Measurements from ENCODE around the gene ANO8.
A peak's percentile ranks its signal among the peaks of the same experiment; 100 is the strongest.

Gene ANO8

DNA sequence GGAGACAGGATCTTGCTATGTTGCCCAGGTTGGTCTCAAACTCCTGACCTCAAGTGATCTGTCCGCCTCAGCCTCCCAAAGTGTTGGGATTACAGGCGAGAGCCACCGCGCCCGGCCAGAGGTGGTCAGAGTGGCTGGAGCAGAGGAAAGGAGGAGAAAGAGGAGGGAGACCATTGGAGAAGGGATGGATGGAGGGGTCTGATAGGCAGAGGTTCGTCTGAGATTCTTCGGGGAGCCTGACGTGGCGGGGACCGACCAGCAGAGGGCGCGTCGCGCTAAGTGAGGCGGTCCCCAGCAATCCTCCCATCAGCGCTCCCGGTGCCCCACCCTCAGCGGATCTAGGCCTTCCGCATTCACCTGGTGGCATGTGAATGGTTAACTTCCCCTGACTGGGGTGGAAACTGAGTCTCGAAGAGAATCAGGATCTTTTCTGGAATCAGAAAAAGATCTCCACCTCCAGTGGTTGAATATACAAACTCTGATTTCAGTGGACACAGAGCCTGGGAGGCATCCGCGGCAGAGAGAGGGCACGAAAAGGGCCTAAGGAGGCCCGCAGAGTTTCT is 11.5 kb upstream of the ANO8 start:
- DNase-seq (ENCODE audit: low spot score): no peak

DNA sequence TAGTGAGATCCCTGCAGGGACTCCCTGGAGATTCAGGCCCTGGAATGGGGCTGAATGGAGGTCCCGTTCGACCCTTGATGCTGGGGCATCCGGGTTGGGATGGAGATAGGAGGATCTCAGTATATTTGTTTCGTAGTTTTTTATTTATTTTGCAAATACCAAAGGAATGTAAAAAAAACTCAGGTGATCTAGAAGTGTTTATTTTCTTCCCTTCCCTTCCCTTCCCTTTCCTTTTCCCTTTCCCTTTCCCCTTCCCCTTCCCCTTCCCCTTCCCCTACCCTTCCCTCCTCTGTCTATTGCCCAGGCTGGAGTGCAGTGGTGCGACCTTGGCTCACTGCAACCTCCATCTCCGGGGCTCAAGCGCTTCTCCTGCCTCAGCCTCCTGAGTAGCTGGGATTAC is 7.2 kb upstream of the ANO8 start:
- DNase-seq (ENCODE audit: low spot score): no peak

GRCh38 chr19:17341386-17341785 is 6.7 kb upstream of the ANO8 start:
- DNase-seq (ENCODE audit: low spot score): no peak

GRCh38 chr19:17340871-17341357 is 6.3 kb upstream of the ANO8 start:
- DNase-seq (ENCODE audit: low spot score): no peak

- DNase-seq (ENCODE audit: low spot score): no peak
Measured at GRCh38 chr19:17340302-17340870, 5.7 kb upstream of the ANO8 start.

- DNase-seq (ENCODE audit: low spot score): no peak
Measured at GRCh38 chr19:17339088-17339741, 4.6 kb upstream of the ANO8 start.

DNA sequence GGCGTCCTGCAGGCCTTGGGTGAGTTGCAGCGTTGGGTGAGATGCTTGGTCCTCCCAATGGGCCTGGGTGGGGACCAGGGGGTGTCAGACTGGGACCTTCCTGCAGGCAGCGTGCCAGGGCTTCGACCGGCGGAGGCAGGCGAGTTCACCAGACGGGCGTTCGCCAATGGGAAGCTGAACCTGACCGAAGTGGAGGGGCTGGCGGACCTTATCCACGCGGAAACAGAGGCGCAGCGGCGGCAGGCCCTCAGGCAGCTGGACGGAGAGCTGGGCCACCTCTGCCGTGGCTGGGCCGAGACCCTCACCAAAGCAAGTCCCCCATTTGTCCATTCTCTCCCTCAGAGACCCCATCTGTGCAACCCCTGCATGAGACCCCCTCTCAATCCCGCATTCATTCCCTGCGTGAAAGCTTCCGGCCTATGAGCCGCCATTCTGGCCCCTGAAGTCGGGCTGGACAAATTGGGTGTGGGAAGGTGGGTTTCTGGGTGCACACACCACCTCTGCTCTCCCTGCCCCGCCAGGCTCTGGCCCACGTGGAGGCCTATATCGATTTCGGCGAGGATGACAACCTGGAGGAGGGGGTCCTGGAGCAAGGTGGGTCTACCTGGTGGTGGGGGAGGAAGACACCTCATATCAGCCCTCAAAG is 3.9 kb upstream of the ANO8 start:
- no peak for DNase-seq (ENCODE audit: low spot score)

DNA sequence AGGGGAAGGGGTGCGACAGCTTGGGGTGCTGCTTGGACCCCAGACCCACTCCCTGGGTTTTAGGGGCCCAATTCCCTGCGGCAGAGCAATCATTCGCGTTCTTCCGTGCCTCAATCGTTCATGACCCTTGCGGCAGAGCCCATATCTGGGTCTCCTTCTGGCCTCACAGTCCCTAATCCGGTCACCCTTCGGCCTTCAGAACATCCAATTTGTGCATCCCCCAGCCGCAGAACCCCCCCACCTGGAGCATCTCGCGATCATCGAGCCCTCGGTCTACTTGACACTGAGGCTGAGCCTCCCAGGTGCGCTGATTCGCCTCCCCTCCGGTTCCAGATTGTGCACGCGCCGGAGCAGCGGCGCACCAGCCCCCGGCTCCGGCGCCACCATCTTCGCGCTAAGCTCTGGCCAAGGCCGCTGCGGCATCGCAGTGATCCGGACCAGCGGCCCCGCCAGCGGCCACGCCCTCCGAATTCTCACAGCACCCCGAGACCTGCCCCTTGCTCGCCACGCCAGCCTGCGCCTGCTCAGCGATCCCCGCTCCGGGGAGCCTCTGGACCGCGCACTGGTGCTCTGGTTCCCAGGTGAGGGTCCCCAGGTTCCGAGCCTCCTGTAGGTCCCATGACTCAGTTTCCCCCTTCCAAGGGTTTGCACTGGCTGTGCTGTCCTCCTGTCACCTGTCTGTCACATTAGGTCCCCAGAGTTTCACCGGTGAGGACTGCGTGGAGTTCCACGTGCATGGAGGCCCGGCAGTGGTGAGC is 3.2 kb upstream of the ANO8 start:
- no peak for DNase-seq (ENCODE audit: low spot score)

DNA sequence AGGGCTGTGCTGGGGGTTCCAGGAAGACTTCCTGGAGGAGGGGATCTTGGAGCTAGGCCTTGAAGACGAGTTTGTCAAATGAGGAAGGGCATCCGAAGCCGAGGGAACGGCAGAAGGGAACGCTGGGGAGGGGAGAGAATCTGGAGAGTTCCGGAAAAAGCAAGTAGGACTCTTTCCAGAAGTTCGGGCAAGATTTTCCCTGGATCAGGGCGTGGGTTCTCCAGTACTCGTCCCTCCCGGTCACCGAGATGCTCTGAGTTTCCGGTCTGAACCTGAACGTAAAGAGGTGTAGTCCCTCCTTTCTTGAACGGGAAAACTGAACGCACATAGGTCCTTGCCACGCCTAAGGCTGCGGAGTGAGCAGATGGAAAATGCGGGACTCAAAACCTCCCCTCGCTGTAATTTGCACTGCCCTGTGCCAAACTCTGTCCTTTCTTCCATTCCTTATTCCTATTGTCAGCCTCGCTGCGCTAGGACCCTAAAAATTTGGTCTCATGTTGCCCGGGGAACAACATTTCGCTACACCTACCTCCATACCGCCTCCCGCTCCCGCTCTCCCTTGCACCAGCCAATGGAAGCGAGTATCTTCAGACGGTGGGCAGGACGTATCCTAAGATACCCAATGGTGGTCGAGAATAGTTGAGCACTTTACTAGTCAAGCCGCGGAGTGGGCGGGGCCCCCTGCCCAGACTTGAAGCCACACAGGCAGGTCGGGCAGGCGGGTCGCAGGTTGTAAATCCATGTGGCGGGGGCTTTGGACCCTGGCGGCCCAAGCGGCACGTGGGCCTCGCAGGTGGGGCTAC is 2.4 kb upstream of the ANO8 start, which contains the start of gene GTPBP3:
Gene GTPBP3 (plus strand): TSS at position 682 of the 803 bp plus-strand sequence. CDS start 59 bp downstream, at position 741.
- DNase-seq (ENCODE audit: low spot score): peak; percentile 95

DNA sequence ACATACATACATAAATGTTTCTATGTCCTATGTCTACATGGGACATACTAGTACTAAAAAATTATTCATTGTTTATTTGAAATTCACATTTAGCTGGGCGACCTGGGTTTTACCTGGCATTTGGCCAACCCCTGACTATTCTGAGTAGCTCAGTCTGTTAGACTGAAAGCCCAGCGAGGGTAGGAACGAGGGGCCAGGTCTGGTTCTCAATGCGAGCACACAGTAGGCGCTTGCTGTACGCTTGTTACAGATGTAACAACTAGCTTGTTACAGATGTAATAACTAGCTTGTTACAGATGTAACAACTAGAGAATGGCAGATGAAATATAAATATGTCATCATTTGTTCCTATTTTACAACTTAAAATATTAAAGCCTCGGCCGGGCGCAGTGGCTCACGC is 920 bp upstream of the ANO8 start:
- no peak for DNase-seq (ENCODE audit: low spot score)

DNA sequence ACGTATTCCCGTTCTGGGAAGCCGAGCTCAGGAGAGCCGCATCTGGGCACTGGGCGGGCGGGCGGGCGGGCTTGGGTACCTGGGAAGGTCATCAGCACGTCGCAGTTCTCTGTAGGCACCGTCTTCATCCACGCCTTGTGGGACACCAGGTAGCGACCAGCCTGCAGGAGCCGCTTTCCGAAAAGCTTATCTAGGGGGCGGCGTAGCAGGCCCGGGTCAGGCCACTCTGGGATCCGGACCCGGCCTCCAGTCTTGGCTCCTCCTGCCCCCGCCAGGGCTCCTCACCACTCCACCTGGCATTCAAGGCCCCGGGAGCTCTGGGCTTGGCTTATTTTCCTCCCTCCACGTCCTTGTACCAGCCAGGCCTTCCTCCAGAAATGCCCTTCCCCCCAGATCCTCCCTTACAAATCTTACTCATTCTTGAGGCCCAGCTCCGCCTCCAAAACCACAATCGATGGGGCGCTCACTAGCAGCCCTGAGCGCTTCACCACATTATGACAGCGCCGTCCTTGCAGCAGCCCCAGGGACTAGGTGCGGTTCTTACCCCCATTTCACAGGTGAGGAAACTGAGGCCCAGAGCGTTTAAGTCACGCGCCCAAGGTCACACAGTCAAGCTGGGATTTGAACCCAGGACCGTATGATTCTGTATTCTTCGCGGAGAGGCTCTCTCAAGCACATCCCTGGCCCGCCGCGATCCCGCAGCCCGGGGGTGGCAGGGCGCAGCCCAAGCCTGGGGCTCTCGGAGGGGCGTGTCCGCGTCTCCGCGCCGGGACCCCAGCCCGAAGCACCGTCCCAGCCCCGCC is 843 bp downstream of the ANO8 start:
- no peak for DNase-seq (ENCODE audit: low spot score)

DNA sequence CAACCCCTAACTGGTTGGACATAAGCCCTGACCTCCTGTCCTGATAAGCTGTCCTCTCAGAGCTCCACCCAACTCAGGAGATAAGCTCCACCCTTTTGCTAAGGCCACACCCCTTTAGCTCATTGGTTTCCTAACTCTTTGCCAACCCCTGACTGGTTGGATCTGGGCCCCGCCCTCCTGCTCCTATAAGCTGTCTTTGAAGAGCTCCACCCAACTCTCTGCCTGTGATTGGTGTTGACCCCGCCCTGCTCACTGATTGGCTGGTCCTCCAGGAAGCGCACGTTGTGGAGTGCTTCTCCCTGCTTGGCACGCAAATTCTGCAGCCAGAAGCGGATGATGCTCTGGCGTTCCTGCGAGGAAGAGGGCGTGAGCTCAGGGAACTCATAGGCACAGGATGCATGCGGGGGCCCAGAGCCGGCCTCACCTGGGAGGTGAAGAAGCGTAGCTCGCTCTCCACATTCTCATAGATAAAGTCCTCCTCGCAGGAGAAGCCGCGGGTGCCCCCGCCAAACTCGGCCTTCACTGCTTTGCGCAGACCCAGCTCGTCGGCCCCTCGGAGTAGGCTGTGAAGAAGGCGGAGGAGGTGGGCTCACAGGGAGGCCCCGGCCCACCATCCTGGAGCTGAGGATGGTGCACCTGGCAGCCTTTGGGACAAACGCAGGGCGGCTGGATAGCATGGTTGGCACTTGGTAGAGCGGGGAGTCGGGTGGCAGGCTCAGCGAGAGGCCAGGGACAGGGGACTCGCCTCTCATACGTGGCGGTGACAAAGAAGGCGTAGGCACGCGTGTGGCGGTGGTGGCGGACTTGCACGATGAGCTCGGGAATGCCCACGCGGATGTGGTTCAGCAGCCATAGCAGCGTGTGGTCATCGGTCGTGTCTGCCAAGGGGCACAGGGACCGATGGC is 1.7 kb downstream of the ANO8 start:
- no peak for DNase-seq (ENCODE audit: low spot score)

DNA sequence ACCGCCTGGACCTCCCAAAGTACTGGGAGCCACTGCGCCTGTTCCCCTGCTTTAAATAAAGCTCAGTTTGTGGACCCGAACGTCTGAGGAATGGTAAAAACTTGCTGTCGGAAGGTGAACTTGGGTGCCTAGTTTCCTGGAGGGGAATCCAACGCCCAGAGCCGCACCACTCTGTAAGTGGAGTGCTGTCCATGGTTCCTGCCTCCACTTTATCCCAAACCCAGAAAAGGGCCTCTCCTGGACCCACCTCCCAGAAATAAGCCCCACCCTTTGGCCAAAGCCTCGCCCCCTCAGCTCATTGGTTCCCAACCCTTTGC is 2.3 kb downstream of the ANO8 start:
- no peak for DNase-seq (ENCODE audit: low spot score)

- DNase-seq (ENCODE audit: low spot score): no peak
Measured at GRCh38 chr19:17331045-17331558, 3.6 kb downstream of the ANO8 start.

DNA sequence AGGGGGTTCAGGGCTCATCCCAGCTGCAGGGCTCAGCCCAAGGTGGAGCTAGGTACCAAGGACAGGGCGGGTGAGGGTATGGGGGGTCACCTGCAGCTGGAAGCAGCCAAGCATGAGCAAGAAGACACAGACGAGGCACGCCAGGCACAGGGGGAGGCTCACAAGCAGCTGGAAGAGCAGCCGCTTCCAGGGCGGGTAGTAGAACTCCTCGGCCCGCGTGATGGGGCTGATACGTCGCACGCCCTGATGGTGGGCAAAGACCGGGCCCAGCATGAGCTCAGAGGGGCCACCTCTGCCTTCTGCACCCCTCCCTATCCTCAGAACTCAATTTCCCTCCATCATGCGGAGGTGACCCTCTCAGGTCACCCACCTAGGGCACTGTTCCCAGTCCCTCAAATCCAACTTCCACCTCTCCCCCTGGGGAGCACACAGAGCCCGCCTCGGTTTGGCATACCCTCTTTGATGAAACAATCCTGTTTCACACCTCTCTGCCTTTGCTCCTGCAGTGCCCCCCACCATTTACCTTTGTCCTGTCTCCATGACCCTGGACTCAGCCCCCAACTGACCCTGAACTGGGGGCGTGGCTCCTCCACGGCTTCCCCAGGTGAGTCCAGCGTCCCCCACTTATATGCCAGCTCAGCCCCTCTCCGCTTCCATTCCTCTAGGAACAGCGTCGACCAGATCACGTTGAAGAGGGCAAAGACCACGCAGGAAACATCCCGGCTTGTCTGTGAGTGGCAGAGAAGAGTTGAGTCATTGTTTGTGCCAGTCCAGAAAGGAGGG is 4.2 kb downstream of the ANO8 start:
- DNase-seq (ENCODE audit: low spot score): no peak

DNA sequence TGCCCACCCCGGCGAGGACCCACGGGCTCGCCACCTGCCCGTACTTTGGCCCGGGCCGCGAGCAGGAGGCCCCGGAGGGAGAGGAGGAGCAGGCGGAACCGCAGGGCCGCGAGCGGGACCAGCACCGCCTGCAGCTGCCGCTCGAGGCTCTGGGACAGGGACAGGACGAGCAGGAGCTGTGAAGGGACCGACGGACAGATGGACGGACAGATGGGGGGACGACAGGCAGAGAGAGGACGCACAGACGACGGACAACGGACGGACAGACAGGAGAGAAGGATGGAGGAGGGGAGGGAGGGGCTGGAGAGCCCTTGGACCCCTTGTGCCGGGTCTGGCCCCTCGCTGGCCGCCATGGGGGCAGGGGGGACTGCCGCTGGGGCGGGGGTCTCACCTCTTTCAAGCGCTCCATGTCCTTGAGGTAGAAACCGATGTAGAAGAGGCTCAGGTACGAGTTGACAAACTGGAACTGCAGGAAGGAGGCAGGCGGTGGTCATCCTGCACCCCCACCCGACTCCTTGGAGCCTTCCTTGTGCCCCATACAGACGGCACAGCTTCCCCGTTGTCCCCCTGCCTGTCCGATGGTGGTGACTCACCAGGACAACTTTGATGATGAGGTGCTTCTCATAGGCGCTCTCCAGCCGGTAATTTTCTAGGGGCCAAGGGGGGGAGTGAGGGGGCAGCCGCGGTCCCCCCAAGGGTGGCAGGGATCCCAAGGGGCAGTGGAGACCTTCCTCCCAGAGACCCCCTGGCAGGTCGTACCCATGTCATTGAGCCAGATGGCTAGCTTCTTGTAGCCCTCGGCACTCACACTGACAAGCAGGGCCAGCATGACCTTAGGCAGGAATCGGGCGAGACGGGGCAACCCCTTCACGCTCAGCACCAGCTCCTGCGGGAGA is 5.0 kb downstream of the ANO8 start:
- no peak for DNase-seq (ENCODE audit: low spot score)

DNA sequence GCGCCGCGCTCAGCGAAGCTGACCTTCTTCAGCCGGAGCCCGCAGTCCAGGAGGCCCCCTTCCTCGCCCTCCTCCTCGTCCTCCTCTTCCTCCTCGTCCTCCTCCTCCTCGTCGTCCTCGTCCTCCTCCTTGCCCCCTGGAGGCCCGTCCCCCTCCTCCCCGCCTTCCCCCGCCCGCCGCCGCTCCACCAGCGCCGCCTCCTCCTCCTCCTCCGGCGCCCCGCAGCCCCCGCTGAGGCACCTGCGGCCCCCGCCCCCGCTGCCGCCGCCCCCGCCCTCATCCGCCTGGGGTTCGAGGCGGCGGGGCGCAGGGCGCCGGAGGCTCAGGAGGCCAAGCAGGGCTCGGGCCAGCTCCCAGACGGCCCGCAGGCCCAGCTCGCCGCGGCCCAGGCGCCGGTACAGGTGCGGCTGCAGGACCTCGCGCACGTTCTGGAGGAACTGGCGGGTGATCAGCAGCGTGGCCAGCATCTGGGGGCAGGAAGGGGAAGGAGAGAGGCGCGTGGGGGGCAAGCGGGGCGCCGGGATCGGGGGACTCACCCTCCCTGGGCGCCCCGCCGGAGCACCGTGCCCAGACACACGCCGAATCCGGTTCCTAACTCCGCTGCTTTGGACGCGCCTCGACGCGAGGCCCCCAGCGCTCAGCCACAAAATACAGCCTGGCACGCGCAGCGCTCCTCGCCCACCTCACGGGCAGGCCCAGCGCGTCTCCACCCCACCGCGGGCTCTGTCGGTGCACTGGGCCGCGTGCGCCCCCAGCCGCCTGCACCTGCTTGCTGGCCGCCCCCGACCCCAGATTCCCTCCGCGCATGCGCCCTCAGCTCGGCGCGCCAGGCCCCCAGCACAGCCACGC is 5.9 kb downstream of the ANO8 start:
- no peak for DNase-seq (ENCODE audit: low spot score)

Data from left forelimb (tissue), 1 donor.